Measurements from ENCODE around the gene TCF7L1.

Gene TCF7L1

DNA sequence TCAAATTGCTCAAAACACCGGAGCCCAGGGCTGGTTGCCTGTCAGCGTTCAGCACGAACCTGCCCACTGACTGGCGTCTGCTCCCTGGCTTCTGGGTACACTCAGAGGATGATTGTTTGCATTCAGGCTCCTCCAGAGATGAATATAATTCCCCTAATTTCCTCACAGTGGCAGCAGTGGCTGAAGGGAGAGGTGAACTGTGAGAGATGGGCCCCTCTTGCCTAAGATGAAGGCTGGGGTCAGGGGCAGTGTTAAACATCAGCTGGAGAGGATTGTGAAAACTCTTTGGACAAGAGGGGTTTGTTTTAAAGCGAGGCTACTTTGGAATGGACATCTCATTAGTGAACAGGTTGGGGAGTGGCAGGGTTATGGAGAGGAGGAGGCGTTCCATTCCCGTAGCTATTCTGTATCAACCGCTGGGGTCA, 31.0 kb downstream of the TCF7L1 start:
- no peak for DNase-seq (ENCODE audit: low read depth)

DNA sequence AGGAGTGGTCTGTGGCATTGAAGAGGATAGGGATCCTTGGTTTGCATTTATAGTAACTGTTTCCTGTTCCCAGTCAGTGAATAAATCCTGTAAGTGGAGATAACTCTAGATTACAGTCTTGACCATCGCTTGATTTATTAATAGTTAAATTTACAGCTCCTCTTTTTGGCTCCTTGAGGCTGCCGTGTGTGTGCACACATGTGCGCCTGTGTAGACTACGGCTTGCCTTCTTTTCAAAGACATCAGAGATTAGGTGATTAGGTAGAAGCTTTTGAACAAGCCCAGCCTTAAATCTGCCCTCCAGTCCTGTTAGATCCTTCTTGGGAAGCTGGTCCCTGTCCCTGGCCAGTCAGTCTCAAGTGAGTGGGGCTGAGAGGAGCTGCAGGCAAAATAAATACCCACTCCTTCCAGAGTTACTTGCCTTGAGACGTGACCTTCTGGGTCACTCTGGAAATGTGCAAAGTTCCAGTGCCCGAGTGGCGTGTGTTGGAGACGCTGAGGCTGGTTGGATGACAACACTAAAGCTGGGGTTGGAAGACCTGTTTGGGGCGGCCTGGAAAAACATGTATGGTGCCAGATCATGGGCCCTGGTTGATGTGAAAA, 32.0 kb downstream of the TCF7L1 start:
- DNase-seq (ENCODE audit: low read depth): no peak

DNA sequence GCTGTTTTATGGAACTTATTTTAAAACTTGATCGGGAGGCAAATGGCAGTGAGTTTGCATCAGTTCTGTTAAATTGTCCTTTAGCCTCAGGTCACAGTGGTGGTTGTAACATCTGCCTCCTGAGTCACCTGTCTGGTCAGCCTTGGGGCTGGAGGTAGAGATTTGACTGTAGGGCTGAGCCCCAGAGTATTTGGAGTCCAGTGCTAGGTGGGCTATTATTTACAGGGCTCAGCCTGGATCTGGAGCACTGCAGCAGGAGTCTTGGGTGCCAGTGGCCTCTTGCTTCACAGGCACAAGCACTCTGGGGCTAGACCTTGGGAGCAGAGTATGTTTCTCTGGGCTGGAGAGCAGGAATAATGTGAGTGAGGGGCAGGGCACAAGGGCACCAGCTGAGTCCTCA, 32.8 kb downstream of the TCF7L1 start:
- no peak for DNase-seq (ENCODE audit: low read depth)

DNA sequence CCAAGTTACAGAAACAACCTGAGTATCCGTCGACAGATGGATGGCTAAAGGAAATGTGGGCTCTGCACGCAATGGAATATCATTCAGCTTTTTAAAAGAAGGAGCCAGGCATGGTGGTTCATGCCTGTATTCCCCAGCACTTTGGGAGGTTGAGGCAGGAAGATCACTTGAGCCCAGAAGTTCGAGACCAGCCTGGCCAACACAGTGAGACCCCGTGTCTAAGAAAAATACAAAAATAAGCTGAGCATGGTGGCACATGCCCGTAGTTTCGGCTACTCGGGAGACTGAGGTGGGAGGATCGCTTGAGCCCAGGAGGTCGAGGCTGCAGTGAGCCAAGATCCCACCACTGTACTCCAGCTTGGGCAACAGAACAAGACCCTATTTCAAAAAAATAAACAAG, 34.3 kb downstream of the TCF7L1 start:
- DNase-seq (ENCODE audit: low read depth): no peak

DNA sequence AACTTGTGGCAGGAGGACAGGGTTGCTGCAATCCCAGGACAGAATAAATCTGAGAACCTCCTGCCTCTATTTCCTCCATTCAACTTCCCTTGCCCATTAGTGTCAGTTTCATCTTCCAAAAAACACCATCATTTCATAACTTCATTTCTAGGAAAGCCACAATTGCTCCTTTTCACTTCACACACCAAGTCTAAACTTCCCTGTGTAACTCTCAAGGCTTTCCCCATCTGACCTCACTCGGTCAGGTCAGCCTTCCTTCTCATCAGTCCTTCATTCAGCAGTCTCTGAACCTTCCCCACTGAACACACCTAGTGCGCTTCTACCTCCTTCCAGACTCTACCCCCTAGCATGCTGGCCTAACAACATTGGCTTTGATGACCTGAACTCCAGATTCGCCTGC, 35.8 kb downstream of the TCF7L1 start:
- no peak for DNase-seq (ENCODE audit: low read depth)

DNA sequence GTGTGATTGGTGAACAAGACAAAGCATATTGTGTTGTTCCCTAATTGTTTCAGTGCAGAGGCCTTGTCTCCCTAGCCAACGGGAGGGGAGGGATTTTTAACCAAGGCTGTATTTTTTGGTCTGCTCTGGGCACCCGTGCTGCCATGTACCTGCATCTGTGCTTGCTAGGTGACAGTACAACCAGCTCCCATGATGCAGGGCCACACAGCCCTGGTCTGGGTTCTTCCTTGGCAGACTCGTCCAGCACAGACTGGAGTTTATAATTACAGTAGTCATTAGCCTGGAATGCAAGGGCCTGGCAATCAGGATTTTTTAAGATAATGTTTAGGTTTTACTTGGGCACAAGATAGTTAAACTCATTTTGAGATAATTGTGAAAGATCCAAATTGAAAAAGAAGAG, 36.4 kb downstream of the TCF7L1 start:
- no peak for DNase-seq (ENCODE audit: low read depth)

DNA sequence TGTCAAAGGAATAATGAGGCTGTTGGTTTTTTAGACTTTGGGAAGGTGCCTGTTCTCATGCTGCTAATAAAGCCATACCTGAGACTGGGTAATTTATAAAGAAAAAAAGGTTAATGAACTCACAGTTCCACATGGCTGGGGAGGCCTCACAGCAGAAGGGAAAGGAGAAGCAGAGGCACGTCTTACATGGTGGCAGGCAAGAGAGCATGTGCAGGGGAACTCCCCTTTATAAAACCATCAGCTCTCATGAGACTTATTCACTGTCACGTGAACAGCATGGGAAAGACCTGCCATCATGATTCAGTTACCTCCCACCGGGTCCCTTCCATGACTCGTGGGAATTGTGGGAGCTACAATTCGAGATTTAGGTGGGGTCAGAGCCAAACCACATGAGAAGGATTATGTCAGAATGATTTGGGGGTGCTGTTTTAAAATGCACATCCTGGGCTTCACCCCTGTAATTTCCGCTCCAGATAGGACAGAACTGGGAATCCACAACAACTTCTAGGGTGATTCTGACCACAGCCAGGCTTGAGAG, 37.8 kb downstream of the TCF7L1 start:
- DNase-seq (ENCODE audit: low read depth): no peak

DNA sequence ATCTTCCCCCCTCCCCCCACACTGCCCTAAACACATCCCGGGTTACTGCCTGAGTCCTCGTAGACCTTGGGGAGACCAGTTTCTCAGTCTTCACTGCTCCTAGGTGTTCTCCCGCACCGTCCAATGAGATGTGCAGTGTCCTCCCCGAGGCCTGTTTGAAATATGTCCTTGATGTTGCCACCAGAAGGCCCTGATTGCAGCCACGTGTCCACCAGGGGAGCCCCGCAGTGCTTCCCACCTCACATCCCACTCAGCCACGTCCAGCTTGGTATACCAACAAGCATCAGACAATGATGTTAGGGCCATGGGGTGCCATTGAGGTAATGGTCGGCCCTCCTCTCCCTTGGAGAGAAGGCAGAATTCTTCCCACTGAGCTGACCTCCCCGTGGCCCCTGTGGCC, 38.7 kb downstream of the TCF7L1 start:
- no peak for DNase-seq (ENCODE audit: low read depth)

DNA sequence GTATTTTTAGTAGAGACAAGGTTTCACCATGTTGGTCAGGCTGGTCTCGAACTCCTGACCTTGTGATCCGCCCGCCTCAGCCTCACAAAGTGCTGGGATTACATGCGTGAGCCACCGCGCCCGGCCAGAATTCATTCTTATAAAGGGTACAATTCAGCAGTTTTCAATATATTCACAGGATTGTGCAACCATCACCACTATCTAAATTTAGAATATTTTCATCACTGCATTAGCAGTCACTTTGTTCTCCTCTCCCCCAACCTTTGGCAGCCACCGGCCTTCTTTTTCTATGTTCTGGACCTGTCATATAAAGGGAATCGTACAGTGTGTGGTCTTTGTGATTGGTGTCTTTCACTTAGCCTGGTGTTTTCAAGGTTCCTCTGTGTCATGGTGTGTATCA, 40.7 kb downstream of the TCF7L1 start:
- DNase-seq (ENCODE audit: low read depth): peak; percentile 29

DNA sequence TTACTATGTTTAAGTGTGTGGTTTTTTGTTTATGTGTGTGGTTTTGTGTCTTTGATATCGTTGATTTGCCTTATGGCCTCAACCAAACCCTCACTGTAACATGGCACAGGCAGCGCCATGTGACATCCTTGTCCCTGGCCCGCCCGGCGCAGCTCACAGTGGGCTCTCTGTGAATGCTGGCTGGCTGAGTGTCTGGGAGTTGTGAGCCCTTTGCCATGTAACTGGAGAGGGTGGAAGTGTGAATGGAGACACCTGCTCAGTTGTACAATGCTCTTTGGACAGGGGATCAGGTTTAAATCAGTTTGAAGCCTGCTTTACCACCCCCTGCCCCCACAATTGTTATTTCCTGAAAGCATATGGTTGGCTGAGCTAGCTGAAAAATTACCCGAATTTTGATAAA, 41.8 kb downstream of the TCF7L1 start:
- DNase-seq (ENCODE audit: low read depth): no peak

DNA sequence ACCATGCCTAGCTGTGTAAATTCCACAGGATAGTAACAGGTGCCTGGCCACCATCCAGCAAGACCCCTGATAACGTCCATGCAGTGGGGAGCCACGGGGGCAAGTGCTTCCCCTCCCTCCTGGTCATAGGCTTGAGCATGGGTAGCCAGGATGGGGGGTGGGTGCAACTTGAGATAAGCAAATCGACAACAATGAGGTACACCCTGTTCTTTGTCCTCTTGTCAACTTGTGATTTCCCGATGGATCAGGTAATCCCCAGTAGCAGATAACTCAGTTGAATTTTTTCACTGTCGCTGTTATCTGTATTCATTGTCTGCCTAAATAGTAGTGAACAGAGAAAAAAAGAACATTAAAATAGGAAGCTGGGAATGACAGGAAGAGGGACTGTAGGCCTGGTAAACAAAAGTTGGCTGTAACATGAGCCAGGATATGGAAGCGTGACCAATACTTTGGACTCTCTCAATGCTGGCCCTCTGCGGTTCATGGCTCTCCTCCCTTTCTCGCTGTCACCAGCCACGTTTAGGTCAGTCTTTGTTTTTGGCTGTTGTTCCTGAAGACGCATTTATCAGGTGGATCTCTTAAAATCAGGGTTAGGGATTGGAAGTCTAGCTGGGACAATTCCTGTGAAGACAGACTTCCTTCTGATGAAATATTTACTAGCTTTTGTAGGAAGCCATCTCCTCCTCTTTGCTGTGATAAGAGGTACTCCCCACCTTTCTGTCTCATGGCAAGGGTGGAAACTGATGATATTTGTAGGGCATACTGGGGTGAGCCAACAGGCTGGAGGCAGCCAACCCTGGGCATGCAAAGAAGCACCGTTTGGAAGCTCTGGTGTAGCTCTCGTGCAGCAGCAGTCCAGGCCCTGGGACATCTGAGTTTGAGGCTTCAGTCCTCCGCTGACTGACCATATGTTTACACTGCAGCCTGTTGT, 42.4 kb downstream of the TCF7L1 start:
- DNase-seq (ENCODE audit: low read depth): peak; percentile 62

DNA sequence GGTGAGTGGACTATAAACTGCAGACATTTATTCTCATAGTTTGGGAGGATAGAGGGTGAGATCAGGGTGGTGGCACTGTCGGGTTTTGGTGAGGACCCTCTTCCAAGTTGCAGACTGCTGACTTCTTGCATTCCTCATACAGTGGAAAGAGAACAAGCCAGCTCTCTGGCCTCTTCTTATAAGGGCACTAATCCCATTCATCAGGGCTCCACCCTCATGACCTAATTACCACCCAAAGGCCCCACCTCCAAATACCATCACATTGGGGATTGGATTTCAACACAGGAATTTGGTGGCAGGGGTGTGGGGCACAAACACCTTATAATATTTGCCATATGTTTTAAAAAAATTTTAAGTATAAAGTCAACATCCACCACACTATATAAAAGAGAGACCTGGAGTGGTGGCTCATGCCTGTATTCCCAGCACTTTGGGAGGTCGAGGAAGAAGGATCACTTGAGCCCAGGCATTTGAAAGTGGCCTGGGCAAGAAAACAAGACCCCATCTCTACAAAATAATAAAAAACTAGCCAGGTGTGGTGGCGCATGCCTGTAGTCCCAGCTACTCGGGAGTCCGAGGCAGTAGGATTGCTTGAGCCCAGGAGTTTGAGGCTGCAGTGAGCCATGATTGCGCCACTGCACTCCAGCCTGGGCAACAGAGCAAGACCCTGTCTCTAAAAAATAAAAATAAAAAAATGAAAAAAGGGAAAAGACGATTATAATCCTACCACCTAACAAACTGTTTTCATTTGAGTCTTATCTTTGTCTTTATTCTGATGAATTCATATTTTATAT, 44.0 kb downstream of the TCF7L1 start:
- DNase-seq (ENCODE audit: low read depth): no peak

DNA sequence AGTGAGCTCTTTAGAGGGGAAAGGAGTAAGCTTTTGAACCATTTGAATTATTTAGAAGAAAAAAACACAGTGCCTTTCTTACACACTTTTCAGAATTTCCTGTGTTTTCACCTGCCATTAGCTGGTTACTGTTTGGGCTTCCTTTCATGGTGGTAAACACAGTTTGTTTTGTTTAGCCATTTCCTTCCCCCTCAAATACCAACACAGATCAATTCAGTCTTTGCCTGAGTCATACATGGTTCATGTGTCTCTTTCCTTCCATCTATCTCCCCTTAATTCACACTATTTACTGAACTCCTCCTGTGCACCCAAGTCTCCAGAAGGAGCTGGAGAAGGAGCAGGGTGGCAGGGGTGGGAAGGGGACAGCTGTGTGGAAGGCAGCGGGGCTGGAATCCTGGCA, 45.0 kb downstream of the TCF7L1 start:
- DNase-seq (ENCODE audit: low read depth): no peak

DNA sequence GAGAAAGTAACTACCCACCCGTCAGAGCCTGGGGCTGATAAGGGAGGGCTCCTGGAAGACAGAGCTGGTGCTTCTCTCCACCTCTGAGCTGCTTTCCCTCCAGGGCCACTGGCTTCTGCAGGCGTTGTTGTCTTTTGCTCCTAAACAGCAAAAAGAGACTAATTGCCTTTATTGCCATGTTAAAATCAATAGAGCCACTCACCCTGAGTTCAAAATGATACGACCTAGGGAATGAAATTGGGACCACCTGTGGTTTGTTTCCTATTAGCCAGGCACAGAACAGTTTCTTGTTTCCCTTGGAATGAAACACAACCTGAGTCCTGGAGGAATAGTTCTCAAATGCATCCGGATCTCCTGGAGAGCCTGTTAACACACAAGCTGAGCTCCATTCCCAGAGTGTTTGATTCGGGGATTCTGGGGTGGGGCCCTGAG, 45.8 kb downstream of the TCF7L1 start:
- no peak for DNase-seq (ENCODE audit: low read depth)

DNA sequence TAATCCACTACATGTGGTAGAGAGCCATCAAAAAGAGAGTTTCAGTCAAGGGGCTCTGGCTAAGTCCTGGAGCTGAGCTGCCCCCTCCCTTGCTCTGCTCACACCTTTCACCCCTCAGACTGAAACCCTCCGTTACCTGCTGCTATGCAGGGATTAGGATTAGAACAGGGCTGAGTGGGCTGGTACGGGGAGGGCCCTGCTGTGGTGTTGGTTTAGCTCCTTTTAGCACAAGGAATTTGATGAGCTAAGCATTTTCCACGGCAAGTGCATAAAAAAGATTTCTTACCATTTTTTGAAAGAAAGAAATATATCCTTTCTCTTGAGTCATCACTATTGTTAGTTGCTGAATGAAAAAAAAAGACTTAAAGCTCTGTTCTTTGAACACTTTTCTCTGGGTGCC, 46.3 kb downstream of the TCF7L1 start:
- no peak for DNase-seq (ENCODE audit: low read depth)

DNA sequence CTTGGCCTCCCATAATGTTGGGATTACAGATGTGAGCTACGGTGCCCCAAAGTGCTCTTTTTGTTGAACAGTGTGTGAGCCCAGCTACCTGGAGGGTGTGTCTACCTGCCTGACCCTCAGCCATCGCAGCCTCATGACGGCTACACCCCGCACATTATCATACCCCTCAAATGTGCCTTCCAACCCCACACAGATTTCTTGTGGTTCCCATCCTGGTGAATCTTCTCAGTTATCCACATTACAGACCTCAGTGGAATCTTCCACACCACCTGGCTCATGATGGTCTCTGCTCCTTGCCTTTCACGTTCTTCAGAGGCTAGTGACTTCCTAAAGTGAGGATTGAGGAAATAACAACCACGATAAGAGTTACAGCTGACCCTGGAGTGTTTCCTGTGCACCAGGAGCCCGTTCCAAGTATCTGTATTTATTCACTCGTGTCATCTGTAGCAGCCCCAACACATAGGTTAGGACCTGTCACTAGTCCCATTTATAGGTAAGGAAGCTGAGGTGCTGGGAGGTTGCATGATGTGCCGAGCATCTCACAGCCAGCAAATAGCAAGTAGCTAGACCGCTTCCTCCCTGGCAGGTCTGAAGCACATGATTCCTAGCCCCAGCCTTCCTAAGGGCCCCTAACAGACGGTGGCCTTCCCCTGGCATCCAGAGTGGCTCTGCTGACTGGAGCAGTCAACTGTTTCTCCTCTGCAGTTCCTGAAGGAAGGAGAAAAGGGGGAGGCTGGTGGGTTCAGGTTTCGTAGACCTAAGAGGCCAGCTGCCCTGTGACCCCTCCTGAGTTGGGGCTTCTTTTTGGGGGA, 47.3 kb downstream of the TCF7L1 start:
- no peak for DNase-seq (ENCODE audit: low read depth)

DNA sequence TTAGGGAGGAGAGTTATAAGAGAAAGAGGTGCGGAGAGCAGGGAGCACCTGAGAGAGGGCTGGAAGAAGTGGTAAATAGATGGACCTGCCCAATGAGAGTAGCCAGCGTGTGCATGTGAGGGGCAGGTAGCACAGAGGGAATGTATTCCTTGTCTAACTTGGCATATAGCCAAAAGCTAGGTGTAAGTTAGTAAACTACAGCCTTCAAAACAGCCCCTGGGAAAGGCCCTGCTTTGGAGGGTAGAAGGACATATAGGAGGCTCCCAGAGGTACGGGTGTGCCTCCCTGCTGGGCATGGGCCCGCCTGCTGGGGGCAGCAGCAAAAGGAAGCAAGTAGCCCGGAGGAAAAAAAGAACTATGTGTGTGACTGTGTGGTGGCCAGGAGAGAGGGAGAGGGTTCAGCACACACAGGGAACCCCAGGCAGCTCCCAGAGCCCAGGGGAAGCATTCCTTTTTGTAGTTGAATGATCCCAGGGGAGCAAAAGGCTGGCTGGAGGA, 48.0 kb downstream of the TCF7L1 start:
- DNase-seq (ENCODE audit: low read depth): peak; percentile 18

DNA sequence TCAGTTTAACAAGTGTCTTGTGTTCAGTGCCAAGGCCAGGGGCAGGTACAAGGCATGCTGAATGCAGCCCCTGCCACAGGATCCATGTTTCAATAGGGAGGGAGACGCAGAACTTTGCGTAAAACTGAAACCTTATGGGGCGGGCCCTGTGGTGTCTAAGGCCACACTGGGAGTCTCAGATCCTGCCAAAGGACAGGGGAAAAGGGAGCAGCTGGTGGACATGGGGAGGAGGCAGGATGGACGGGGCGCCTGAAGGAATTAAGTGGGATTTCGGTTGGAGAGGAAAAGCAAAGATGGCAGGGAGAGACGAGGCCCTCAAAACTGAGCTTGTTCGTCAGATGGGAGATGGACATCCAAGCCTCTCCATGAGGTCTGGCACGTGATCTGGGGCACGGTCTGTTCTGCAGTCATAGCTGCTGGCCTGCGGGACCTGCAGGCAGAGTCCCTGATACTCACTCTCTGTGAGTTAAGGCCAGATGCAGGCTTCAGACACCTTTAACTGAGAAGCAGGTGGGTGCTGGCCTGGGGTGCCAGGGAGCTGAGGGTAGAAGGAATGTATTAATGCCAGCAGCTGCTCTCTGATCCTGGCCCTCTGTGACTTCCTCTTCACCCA, 48.8 kb downstream of the TCF7L1 start:
- no peak for DNase-seq (ENCODE audit: low read depth)

DNA sequence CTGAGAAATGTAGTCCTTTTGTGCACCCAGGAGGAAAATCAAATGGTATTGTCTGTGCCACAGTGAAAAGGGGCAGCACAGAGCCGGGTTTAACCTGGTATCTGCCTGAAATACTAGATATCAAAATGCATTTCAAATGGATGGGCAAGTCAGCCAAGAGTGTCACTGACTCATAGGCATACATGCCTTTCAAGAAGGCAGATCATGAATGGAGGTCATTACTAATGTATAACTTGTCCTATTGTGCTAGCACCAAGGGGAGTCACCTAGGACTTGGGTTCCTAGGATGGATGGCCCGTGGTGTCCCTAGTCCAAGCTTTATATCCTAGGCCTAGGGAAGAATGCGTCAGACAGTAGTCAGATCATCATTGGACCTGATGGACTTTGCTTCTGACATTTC, 49.9 kb downstream of the TCF7L1 start:
- DNase-seq (ENCODE audit: low read depth): peak; percentile 39

DNA sequence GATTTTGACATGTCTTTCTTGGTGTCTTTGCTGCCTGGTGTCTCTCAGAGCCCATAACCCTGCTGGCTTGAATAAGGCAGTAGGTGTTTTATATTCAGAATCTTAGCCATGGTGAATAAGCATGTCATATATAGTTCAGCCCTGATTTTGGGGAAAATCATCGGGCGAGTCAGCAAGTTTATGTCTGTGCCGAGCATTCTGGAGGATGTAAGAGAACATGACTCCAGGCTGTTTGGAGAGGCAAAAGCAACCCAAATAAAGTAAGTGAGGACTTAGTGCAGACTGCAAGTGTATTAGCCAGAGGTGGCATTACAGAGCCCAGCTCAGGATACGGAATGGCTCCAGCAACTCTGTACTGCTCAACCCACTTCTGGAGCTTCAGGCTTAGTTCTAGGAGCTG, 50.3 kb downstream of the TCF7L1 start:
- peak; percentile 81 for DNase-seq (ENCODE audit: low read depth)

DNA sequence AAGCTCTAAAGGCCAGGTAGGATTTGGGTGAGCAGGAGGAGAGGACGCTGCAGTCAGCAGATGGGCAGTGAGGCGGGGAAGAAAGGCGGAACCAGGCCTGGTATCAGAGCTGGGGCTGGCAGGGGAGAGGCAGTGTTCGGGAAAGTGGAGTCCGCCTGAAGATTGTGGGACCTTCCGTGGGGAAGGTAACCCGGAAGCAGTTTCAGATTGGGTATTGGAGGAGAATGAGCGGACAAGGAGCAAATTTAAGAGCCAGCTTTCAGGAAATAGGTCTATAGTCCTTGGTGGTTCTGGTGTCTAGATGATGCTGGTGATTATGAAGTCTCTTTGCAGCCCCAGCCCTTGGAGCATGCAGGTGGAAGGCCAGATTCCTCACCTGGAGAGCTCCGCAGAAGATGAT, 51.0 kb downstream of the TCF7L1 start:
- DNase-seq (ENCODE audit: low read depth): no peak
